ENCODE data around the gene CLSTN2. TPM values are rescaled to one million over a fixed set of nuclear protein-coding genes. Genes with fewer than 3 reads are reported as not detected.

The CLSTN2 gene
- total and polyA plus RNA-seq, 2 of the 13 experiments (the other 11 are each of a cell fraction or from before 2014, with no cell fraction given): not detected

GRCh38 chr3:140469491-140469890, 534.5 kb downstream of the CLSTN2 start:
- DNase-seq (ENCODE audit: low spot score) (no peak), FAIRE-seq (no peak), ATAC-seq (no peak)
- H3K79me2 ChIP-seq (ENCODE audit: insufficient read depth, low read length): no peaks in the 10 kb centered on the region
- no peak overlapping the region for H3K9ac ChIP-seq (ENCODE audit: insufficient read depth, low read depth, low read length)
- H2AFZ ChIP-seq (ENCODE audit: low read length): no peak overlapping the region
- no peaks in the 10 kb centered on the region for H4K20me1 ChIP-seq (ENCODE audit: insufficient read depth, low read length)
- in situ Hi-C loops (cut with HindIII; ENCODE audit: extremely low pct_ligation_motif_present, low pct_unique_long_range_greater_than_20kb): no loop called here
- H3K4me1 ChIP-seq (ENCODE audit: insufficient read depth, low read length): no peaks in the 10 kb centered on the region
- ChIA-PET CTCF (ENCODE audit: low intra/inter-chr PET ratio, low total read pairs) (no interaction called here), POLR2A (no interaction called here)
- H3K9me3 ChIP-seq (ENCODE audit: low read length): no peaks in the 10 kb centered on the region
- no peak overlapping the region for H3K27ac ChIP-seq (ENCODE audit: extremely low read length, insufficient read depth, low read length)
- intact Hi-C loops (cut with micrococcal nuclease; ENCODE audit: unreplicated experiment): no loop called here
- BruUV-seq (replicated peaks): no TSS peak
- WGBS (ENCODE audit: low lambda C conversion rate): 13% methylated on average over 4 of the region's 4 CpGs
- no peaks in the 10 kb centered on the region for H3K36me3 ChIP-seq (replicated peaks in 1 of 2; ENCODE audit: control insufficient read depth in 1 of 2, insufficient read depth in 2 of 2, low read length in 2 of 2)
- H3K4me3 ChIP-seq (replicated peaks in 1 of 3; ENCODE audit: insufficient read depth in 1 of 3, low read depth in 2 of 3, low read length in 3 of 3): no peak overlapping the region
- H3K4me2 ChIP-seq (ENCODE audit: low read depth, low read length): no peak overlapping the region
- H3K27me3 ChIP-seq (ENCODE audit: control insufficient read depth in 1 of 2, insufficient read depth in 2 of 2, low read length in 2 of 2): no peaks in the 10 kb centered on the region
- TF ChIP-seq ZC3H4 (CRISPR knock-in tag; IDR thresholded peaks at IDR 0.05; ENCODE audit: borderline replicate concordance): no peak
- no peak for TF ChIP-seq SOX6 (IDR thresholded peaks at IDR 0.05)
- TF ChIP-seq SOX6 (CRISPR knock-in tag; IDR thresholded peaks at IDR 0.05): no peak
- no peak for TF ChIP-seq AGO2 (optimal IDR thresholded peaks at IDR 0.05; ENCODE audit: low read depth, low read length)
- no peak for TF ChIP-seq HDAC6 (IDR thresholded peaks at IDR 0.05; ENCODE audit: low read depth, low read length)
- TF ChIP-seq PREB (CRISPR knock-in tag; IDR thresholded peaks at IDR 0.05): no peak
- TF ChIP-seq FLYWCH1 (CRISPR knock-in tag; IDR thresholded peaks at IDR 0.05): no peak
- no peak for TF ChIP-seq IRX3 (CRISPR knock-in tag; IDR thresholded peaks at IDR 0.05; ENCODE audit: borderline replicate concordance, low read depth)
- no peak for TF ChIP-seq ZNF609 (CRISPR knock-in tag; IDR thresholded peaks at IDR 0.05; ENCODE audit: borderline replicate concordance)
- TF ChIP-seq PHF20 (CRISPR knock-in tag; IDR thresholded peaks at IDR 0.05): no peak
- TF ChIP-seq MTA3 (CRISPR knock-in tag; IDR thresholded peaks at IDR 0.05): no peak
- no peak for TF ChIP-seq DDIT3 (CRISPR knock-in tag; IDR thresholded peaks at IDR 0.05)
- no peak for TF ChIP-seq ZNF383 (CRISPR knock-in tag; IDR thresholded peaks at IDR 0.05; ENCODE audit: borderline replicate concordance)
- no peak for TF ChIP-seq YEATS2 (CRISPR knock-in tag; IDR thresholded peaks at IDR 0.05; ENCODE audit: borderline replicate concordance)
- no peak for TF ChIP-seq BCLAF1 (IDR thresholded peaks at IDR 0.05)
- TF ChIP-seq ERF (CRISPR knock-in tag; IDR thresholded peaks at IDR 0.05): no peak
